Measurements from ENCODE around the gene CDC42SE2.

Gene CDC42SE2

GRCh38 chr5:131423056-131423455 lies 159.2 kb downstream of the CDC42SE2 start:
- peaks cover 8 to 9% of the 10 kb centered on the region in 2 donors for H3K36me3 ChIP-seq (ENCODE audit: control insufficient read depth in 1 of 2, insufficient read depth in 2 of 2, low read length in 2 of 2)
- H3K9me3 ChIP-seq (ENCODE audit: control insufficient read depth in 1 of 2, low read length in 2 of 2): no peaks in the 10 kb centered on the region
- H3K27me3 ChIP-seq (ENCODE audit: low read depth, low read length): no peaks in the 10 kb centered on the region
- no peak overlapping the region for H3K4me3 ChIP-seq (ENCODE audit: low read depth in 1 of 2, low read length in 2 of 2)
- no peaks in the 10 kb centered on the region for H3K4me1 ChIP-seq (ENCODE audit: control insufficient read depth in 1 of 2, insufficient read depth in 2 of 2, low read length in 2 of 2)
- H3K27ac ChIP-seq (ENCODE audit: low read length): no peak overlapping the region

DNA sequence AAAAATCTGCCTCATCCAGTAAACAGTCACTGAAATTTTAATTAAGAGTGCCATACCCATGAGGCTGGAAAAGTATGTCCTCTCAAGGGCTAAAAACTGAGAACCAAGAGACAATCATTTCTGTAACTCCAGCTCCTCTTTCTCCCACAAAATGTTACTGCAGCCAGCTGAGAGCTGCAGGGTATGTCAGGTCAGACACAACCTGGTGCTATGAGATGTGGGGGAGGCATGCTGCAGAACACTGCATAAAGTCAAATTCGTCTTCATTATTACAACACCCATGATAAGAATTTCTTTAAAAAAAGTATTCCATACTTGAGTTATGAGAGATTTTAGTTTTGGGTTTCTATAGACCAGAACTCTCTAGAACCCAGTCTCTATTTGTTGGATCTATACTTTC lies 162.2 kb downstream of the CDC42SE2 start:
- H3K4me3 ChIP-seq (ENCODE audit: low read depth in 1 of 2, low read length in 2 of 2): no peak overlapping the region

DNA sequence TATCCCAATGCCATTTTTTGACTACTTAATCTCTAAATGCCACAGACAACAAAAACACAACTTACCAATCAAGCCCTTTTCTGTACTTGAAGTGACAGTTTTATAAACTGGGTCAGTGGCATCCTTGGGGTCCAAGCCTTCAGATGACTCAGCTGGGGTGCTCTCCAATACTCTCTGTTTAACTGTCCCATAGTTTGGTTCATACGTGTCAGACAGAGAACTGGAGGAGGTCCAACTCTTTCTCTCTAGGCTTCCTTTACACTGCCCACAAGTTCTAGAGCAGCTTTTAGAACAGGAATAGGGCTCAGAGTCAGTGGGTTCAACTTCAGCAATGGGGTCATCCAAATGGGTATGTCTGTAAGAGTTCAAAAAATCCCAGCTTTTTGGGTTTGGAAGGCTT lies 166.9 kb downstream of the CDC42SE2 start:
- peaks cover 0 to 3% of the 10 kb centered on the region in 2 donors for H3K4me1 ChIP-seq (ENCODE audit: control insufficient read depth in 1 of 2, insufficient read depth in 2 of 2, low read length in 2 of 2)
- no peaks in the 10 kb centered on the region for H3K27me3 ChIP-seq (ENCODE audit: low read depth, low read length)
- H3K36me3 ChIP-seq (ENCODE audit: control insufficient read depth in 1 of 2, insufficient read depth in 2 of 2, low read length in 2 of 2): peaks cover 34% of the 10 kb centered on the region in 2 donors
- no peaks in the 10 kb centered on the region for H3K9me3 ChIP-seq (ENCODE audit: control insufficient read depth in 1 of 2, low read length in 2 of 2)
- no peak overlapping the region for H3K4me3 ChIP-seq (ENCODE audit: low read depth in 1 of 2, low read length in 2 of 2)
- no peak overlapping the region for H3K27ac ChIP-seq (ENCODE audit: low read length)

More for the DNA sequence above, 162.2 kb downstream of the CDC42SE2 start:
- Histone ChIP-seq H3K27ac (ENCODE audit: low read length) (no peak overlapping the region), H3K4me1 (ENCODE audit: control insufficient read depth in 1 of 2, insufficient read depth in 2 of 2, low read length in 2 of 2) (no peaks in the 10 kb centered on the region), H3K9me3 (ENCODE audit: control insufficient read depth in 1 of 2, low read length in 2 of 2) (no peaks in the 10 kb centered on the region), H3K27me3 (ENCODE audit: low read depth, low read length) (no peaks in the 10 kb centered on the region), H3K36me3 (ENCODE audit: control insufficient read depth in 1 of 2, insufficient read depth in 2 of 2, low read length in 2 of 2) (peaks cover 17 to 26% of the 10 kb centered on the region in 2 donors)

- no peak overlapping the region for H3K4me3 ChIP-seq (ENCODE audit: low read depth in 1 of 2, low read length in 2 of 2)
- no peaks in the 10 kb centered on the region for H3K9me3 ChIP-seq (ENCODE audit: control insufficient read depth in 1 of 2, low read length in 2 of 2)
- peaks cover 28 to 30% of the 10 kb centered on the region in 2 donors for H3K36me3 ChIP-seq (ENCODE audit: control insufficient read depth in 1 of 2, insufficient read depth in 2 of 2, low read length in 2 of 2)
- no peaks in the 10 kb centered on the region for H3K27me3 ChIP-seq (ENCODE audit: low read depth, low read length)
- H3K4me1 ChIP-seq (ENCODE audit: control insufficient read depth in 1 of 2, insufficient read depth in 2 of 2, low read length in 2 of 2): peaks cover 0 to 3% of the 10 kb centered on the region in 2 donors
- H3K27ac ChIP-seq (ENCODE audit: low read length): no peak overlapping the region
Measured at GRCh38 chr5:131431794-131432193, 167.9 kb downstream of the CDC42SE2 start.

- Histone ChIP-seq H3K27ac (ENCODE audit: low read length) (no peak overlapping the region), H3K4me1 (ENCODE audit: control insufficient read depth in 1 of 2, insufficient read depth in 2 of 2, low read length in 2 of 2) (peaks cover 0 to 3% of the 10 kb centered on the region in 2 donors), H3K4me3 (ENCODE audit: low read depth in 1 of 2, low read length in 2 of 2) (no peak overlapping the region), H3K36me3 (ENCODE audit: control insufficient read depth in 1 of 2, insufficient read depth in 2 of 2, low read length in 2 of 2) (peaks cover 27 to 30% of the 10 kb centered on the region in 2 donors), H3K27me3 (ENCODE audit: low read depth, low read length) (no peaks in the 10 kb centered on the region), H3K9me3 (ENCODE audit: control insufficient read depth in 1 of 2, low read length in 2 of 2) (no peaks in the 10 kb centered on the region)
Measured at GRCh38 chr5:131433109-131433508, 169.3 kb downstream of the CDC42SE2 start.

DNA sequence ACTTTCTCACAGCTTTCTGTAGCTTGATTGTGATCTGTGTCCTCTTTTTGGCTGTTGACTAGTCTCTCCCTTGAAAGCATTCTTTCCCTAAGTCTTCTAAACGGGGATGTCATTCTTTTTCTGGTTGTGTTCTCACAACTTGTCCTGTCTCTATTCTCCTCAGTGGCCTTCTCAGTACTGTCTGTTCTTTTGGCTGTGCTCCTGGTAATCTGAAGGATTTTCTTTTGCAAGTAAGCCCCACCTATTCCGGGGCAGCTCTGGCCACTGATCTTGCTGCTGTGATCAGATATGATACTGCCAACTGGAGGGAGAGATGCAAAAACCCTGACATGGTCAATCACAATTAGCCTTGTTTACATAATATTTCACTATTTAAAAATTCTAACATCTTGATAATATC lies 172.2 kb downstream of the CDC42SE2 start:
- H3K27ac ChIP-seq (ENCODE audit: low read length): no peak overlapping the region
- peaks cover 20 to 30% of the 10 kb centered on the region in 2 donors for H3K36me3 ChIP-seq (ENCODE audit: control insufficient read depth in 1 of 2, insufficient read depth in 2 of 2, low read length in 2 of 2)

GRCh38 chr5:131441184-131441583 lies 177.3 kb downstream of the CDC42SE2 start:
- peaks cover 30 to 32% of the 10 kb centered on the region in 2 donors for H3K36me3 ChIP-seq (ENCODE audit: control insufficient read depth in 1 of 2, insufficient read depth in 2 of 2, low read length in 2 of 2)
- no peaks in the 10 kb centered on the region for H3K9me3 ChIP-seq (ENCODE audit: control insufficient read depth in 1 of 2, low read length in 2 of 2)
- H3K4me1 ChIP-seq (ENCODE audit: control insufficient read depth in 1 of 2, insufficient read depth in 2 of 2, low read length in 2 of 2): no peaks in the 10 kb centered on the region
- H3K27me3 ChIP-seq (ENCODE audit: low read depth, low read length): no peaks in the 10 kb centered on the region
- H3K27ac ChIP-seq (ENCODE audit: low read length): no peak overlapping the region
- H3K4me3 ChIP-seq (ENCODE audit: low read depth in 1 of 2, low read length in 2 of 2): no peak overlapping the region

More for the DNA sequence above, 172.2 kb downstream of the CDC42SE2 start:
- H3K4me1 ChIP-seq (ENCODE audit: control insufficient read depth in 1 of 2, insufficient read depth in 2 of 2, low read length in 2 of 2): peaks cover 0 to 3% of the 10 kb centered on the region in 2 donors
- H3K27me3 ChIP-seq (ENCODE audit: low read depth, low read length): no peaks in the 10 kb centered on the region
- no peaks in the 10 kb centered on the region for H3K9me3 ChIP-seq (ENCODE audit: control insufficient read depth in 1 of 2, low read length in 2 of 2)
- H3K4me3 ChIP-seq (ENCODE audit: low read depth in 1 of 2, low read length in 2 of 2): no peak overlapping the region
